SU-DHL-6 (cell line): ENCODE data around the gene SCUBE1.

Experiments used
- H2AFZ ChIP-seq: fragments of 200-600 bp; sonication (generic); 2 replicates; pipeline ENCODE4 v1.6.1; 2014; ENCODE audit warnings: low read depth, mild to moderate bottlenecking, moderate library complexity, mixed read lengths, antibody characterized with exemption, low read length; ENCODE audit not compliant: severe bottlenecking
- H3F3A ChIP-seq: fragments of 200-600 bp; shearing (Covaris generic); 2 replicates; pipeline ENCODE4 v1.6.0; 2016; ENCODE audit warnings: antibody characterized with exemption, mild to moderate bottlenecking; ENCODE audit not compliant: insufficient read depth
- H3K27ac ChIP-seq: fragments of 200-600 bp; sonication (generic); 2 replicates; pipeline ENCODE4 v1.5.1; 2016; ENCODE audit warnings: low read depth, mild to moderate bottlenecking, low read length, moderate library complexity, mixed read lengths
- H3K27me3 ChIP-seq: fragments of 200-600 bp; sonication (generic), shearing (Covaris generic); 2 replicates; pipeline ENCODE4 v1.6.0; 2014; ENCODE audit warnings: mild to moderate bottlenecking, low read length
- H3K36me3 ChIP-seq: fragments of 200-600 bp; sonication (generic); 2 replicates; pipeline ENCODE4 v1.6.1; 2014; ENCODE audit warnings: mild to moderate bottlenecking, low read length, mixed read lengths
- H3K4me2 ChIP-seq: fragments of 300-600, 200-600 bp; shearing (Covaris generic), sonication (generic); 2 replicates; pipeline ENCODE4 v1.6.0; 2014; ENCODE audit warnings: low read length, low read depth, mild to moderate bottlenecking; ENCODE audit not compliant: poor library complexity, severe bottlenecking
- H3K4me3 ChIP-seq: fragments of 200-600 bp; sonication (generic); 2 replicates; pipeline ENCODE4 v1.5.1; 2014; ENCODE audit warnings: antibody characterized with exemption, low read length, mild to moderate bottlenecking, mixed read lengths; ENCODE audit not compliant: insufficient read depth, poor library complexity, severe bottlenecking
- H3K79me2 ChIP-seq: fragments of 200-600 bp; sonication (generic); 2 replicates; pipeline ENCODE4 v1.6.1; 2014; ENCODE audit warnings: mild to moderate bottlenecking, low read length, moderate library complexity; ENCODE audit not compliant: insufficient read depth
- H3K9ac ChIP-seq: fragments of 200-600 bp; sonication (generic); 2 replicates; pipeline ENCODE4 v1.7.0; 2014; ENCODE audit warnings: mild to moderate bottlenecking, low read length
- H3K9me2 ChIP-seq: fragments of 200-600 bp; sonication (generic); replicated peaks from 2 replicates; pipeline ENCODE4 v1.6.1; 2014; ENCODE audit warnings: low read length; ENCODE audit not compliant: insufficient read depth
- H3K9me3 ChIP-seq: fragments of 200-600 bp; sonication (generic); 2 replicates; pipeline ENCODE4 v1.6.1; 2014; ENCODE audit warnings: low read length, mixed read lengths; ENCODE audit not compliant: insufficient read depth
- H4K20me1 ChIP-seq: fragments of 200-600 bp; sonication (generic); 2 replicates; pipeline ENCODE4 v1.6.1; 2014; ENCODE audit warnings: low read depth, mild to moderate bottlenecking, antibody characterized with exemption, low read length, moderate library complexity, mixed read lengths
- CTCF ChIP-seq: fragments of 200-600 bp; sonication (generic); IDR thresholded peaks from one replicate; pipeline ENCODE4 v1.5.1; 2017; ENCODE audit warnings: antibody characterized with exemption, mild to moderate bottlenecking, low read length, moderate library complexity; ENCODE audit not compliant: insufficient read depth, poor library complexity, severe bottlenecking
- EZH2phosphoT487 ChIP-seq: fragments of 200-600 bp; sonication (generic), shearing (Covaris generic); conservative IDR thresholded peaks from 2 replicates; pipeline ENCODE4 v1.6.1; 2018; ENCODE audit warnings: mild to moderate bottlenecking, antibody characterized with exemption, low read length, moderate library complexity, mixed read lengths

SCUBE1 gene

GRCh38 chr22:43269246-43269645 lies 73.9 kb downstream of the SCUBE1 start:
- TF ChIP-seq CTCF = no peak
- Histone ChIP-seq H3K27ac (no peak overlapping the region), H3K27me3 (no peaks in the 10 kb centered on the region; the same call in 1 of the 2 replicates)

GRCh38 chr22:43267981-43268660 lies 75.1 kb downstream of the SCUBE1 start:
- Histone ChIP-seq H3K4me3 (no peak overlapping the region), H3K9me2 (no peaks in the 10 kb centered on the region), H3K27ac (no peak overlapping the region), H4K20me1 (no peaks in the 10 kb centered on the region), H3K36me3 (no peaks in the 10 kb centered on the region), H3K9ac (no peak overlapping the region), H3F3A (no peaks in the 10 kb centered on the region), H3K4me2 (no peak overlapping the region), H3K27me3 (no peaks in the 10 kb centered on the region; the same call in 1 of the 2 replicates), H3K79me2 (no peaks in the 10 kb centered on the region), H3K9me3 (no peaks in the 10 kb centered on the region), H2AFZ (no peak overlapping the region)
- TF ChIP-seq EZH2phosphoT487 = no peak
- TF ChIP-seq CTCF = no peak

More at GRCh38 chr22:43269246-43269645, 73.9 kb downstream of the SCUBE1 start:
- Histone ChIP-seq H3K36me3 (no peaks in the 10 kb centered on the region), H3K9me3 (no peaks in the 10 kb centered on the region), H2AFZ (no peak overlapping the region), H3K79me2 (no peaks in the 10 kb centered on the region), H3K4me3 (no peak overlapping the region), H3K9me2 (no peaks in the 10 kb centered on the region), H3K4me2 (no peak overlapping the region), H4K20me1 (no peaks in the 10 kb centered on the region), H3F3A (no peaks in the 10 kb centered on the region), H3K9ac (no peak overlapping the region)

GRCh38 chr22:43267332-43267980 lies 75.7 kb downstream of the SCUBE1 start:
- Histone ChIP-seq H2AFZ (no peak overlapping the region), H3K4me2 (no peak overlapping the region), H3F3A (no peaks in the 10 kb centered on the region), H4K20me1 (no peaks in the 10 kb centered on the region), H3K36me3 (no peaks in the 10 kb centered on the region), H3K27ac (no peak overlapping the region), H3K9ac (no peak overlapping the region), H3K9me2 (no peaks in the 10 kb centered on the region), H3K27me3 (no peaks in the 10 kb centered on the region; the same call in 1 of the 2 replicates), H3K79me2 (no peaks in the 10 kb centered on the region), H3K4me3 (no peak overlapping the region), H3K9me3 (no peaks in the 10 kb centered on the region)
- TF ChIP-seq CTCF (no peak), EZH2phosphoT487 (no peak)
